Ovary (tissue), 3 donors: Measurements from ENCODE around the gene MORN3.

Experiments
- EP300 ChIP-seq: sonication (generic); formaldehyde crosslinking; IDR thresholded peaks from one replicate; pipeline ENCODE4 v1.6.1; 2017; ENCODE audit warnings: antibody characterized with exemption
- POLR2A ChIP-seq: fragments of 450-650 bp; IDR thresholded peaks from one replicate; pipeline ENCODE4 v1.6.1; 2017; ENCODE audit warnings: antibody characterized with exemption, mild to moderate bottlenecking, moderate library complexity
- TF ChIP-seq, protein P1 (sequence below), 3 donors: fragments of 450-650 bp in 2 of 3; fragments of 200-600 bp in 1 of 3; IDR thresholded peaks; one replicate each; pipeline versions ENCODE4 v1.5.1 to v1.8.0; 2016 to 2022; ENCODE audit warnings: antibody characterized with exemption in 3 of 3, mild to moderate bottlenecking in 1 of 3
- donor health status: DM: no; HTN: no; CAD: no.

GRCh38 chr12:121715862-121716435 is 46.5 kb upstream of the MORN3 start:
- TF ChIP-seq, protein P1, sequence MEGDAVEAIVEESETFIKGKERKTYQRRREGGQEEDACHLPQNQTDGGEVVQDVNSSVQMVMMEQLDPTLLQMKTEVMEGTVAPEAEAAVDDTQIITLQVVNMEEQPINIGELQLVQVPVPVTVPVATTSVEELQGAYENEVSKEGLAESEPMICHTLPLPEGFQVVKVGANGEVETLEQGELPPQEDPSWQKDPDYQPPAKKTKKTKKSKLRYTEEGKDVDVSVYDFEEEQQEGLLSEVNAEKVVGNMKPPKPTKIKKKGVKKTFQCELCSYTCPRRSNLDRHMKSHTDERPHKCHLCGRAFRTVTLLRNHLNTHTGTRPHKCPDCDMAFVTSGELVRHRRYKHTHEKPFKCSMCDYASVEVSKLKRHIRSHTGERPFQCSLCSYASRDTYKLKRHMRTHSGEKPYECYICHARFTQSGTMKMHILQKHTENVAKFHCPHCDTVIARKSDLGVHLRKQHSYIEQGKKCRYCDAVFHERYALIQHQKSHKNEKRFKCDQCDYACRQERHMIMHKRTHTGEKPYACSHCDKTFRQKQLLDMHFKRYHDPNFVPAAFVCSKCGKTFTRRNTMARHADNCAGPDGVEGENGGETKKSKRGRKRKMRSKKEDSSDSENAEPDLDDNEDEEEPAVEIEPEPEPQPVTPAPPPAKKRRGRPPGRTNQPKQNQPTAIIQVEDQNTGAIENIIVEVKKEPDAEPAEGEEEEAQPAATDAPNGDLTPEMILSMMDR (IDR thresholded peaks at IDR 0.05) = no peak
- TF ChIP-seq EP300 (no peak), POLR2A (no peak)
